ENCODE results near the gene NECAP2. TPM values are rescaled to one million over a fixed set of nuclear protein-coding genes. Genes with fewer than 3 reads are reported as not detected.

Gene NECAP2
- total RNA-seq, 1 donor from 2014 or later: 76.8 TPM

DNA sequence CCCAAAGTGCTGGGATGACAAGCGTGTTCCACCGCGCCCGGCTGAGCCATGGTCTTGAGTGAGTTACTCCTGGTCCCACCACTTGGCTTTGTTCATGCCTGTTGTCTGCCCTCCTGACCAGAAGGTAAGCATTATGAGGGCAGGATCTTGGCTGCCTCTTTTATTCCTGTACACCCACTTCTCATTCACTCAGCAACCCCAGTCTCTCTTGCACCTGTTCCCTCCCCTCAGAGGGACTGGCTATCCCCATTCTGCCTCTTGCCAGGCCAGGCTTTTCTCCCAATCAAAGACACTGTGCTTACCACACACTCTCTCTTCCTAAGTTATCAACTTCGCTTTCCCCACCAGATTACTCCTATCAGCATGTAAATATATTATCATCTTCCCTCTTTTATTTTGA lies 29.7 kb upstream of the NECAP2 start:
- Mint-ChIP-seq H3K36me3 (ENCODE audit: low read depth) (no peaks in the 10 kb centered on the region), H3K27ac (no peak overlapping the region), H3K4me3 (no peak overlapping the region), H3K27me3 (peaks cover 6% of the 10 kb centered on the region), H3K4me1 (peaks cover 4% of the 10 kb centered on the region), H3K9me3 (no peaks in the 10 kb centered on the region)
- intact Hi-C loops (cut with micrococcal nuclease): no loop called here
- no peak for DNase-seq

DNA sequence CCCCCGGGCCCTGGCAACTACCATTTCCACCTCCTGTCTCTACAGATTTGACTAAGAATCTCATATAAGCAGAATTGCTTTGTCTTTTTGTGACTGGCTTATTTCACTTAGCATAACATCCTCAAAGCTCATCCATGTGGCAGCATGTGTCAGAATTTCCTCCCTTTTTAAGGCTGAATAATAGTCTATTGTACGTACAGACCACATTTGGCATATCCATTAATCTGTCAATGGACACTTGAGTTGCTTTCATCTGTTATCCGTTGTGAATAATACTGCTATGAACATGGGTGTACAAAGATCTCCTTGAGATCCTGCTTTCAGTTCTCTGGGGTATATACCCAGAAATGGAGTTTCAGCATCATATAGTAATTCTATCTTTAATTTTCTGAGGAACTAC lies 27.3 kb upstream of the NECAP2 start:
- intact Hi-C loops (cut with micrococcal nuclease): no loop called here
- H3K27ac Mint-ChIP-seq: no peak overlapping the region
- peaks cover 6% of the 10 kb centered on the region for H3K4me1 Mint-ChIP-seq
- no peak for DNase-seq
- no peak overlapping the region for H3K4me3 Mint-ChIP-seq
- H3K27me3 Mint-ChIP-seq: peaks cover 6% of the 10 kb centered on the region
- no peaks in the 10 kb centered on the region for H3K9me3 Mint-ChIP-seq
- H3K36me3 Mint-ChIP-seq (ENCODE audit: low read depth): no peaks in the 10 kb centered on the region

DNA sequence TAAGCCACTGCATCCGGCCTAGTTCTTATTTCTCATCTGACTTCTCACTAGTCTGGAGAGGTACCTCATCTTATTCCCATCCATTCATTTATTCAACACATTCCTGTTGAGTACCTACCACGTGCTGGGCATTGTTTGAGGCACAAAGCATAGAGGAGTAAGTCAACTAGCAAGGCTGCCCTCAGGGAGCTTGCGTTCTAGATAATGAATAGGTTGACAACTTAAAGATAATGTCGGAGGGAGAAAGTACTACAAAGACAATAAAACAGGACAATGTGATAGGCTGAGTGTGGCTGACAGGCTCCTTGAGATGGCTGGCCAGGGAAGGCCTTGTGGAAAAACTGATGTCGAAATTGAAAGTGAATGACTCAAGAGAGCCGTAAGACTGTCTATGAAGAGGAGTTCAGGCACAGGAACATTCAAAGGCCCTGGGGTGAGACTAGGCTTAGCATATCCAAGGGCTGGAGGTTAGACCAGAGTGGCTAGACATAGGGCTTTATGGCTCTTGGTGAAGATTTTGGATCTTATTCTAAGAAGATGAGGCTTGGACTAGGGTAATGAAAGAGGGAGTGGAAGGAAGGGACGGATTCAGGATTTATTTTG lies 21.6 kb upstream of the NECAP2 start:
- Mint-ChIP-seq H3K27me3 (no peaks in the 10 kb centered on the region), H3K36me3 (ENCODE audit: low read depth) (no peaks in the 10 kb centered on the region), H3K27ac (peak overlapping the region; percentile 84), H3K4me3 (peak overlapping the region; percentile 17), H3K4me1 (peaks cover 34% of the 10 kb centered on the region), H3K9me3 (peaks cover 4% of the 10 kb centered on the region)
- no peak for DNase-seq
- intact Hi-C loops (cut with micrococcal nuclease): no loop called here

DNA sequence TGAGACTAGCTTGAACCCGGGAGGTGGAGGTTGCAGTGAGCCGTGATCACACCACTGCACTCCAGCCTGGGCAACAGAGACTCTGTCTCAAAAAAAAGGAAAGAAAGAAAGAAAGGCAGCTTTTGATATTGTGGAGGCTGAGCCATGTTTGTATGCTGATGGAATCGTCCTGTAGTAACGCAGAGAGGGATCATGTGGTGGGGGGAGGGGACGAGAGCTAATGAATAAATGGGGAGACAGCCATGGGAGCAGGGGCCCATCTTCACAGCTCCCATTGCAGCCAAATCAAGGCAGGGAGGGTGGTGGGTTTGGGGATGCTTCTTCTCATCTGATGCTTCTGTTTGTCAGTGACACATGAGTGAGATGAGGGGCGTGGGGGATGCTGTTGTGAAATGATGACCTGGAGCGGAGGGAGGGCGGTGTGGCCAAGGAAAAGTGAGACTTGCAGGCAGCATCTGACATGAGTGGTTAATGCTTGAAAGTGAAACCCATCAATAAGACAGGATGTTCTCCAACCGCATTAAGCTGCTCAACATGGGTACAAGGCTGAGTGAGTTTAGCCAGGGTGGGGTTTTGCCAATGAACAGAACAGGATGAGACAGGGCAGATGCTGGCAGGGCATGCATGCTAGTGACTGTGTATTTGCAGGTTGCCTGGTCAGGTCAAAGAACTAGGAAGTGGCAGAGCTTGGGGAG lies 20.0 kb upstream of the NECAP2 start:
- Mint-ChIP-seq H3K27me3 (no peaks in the 10 kb centered on the region), H3K27ac (peak overlapping the region; percentile 85), H3K9me3 (peaks cover 4% of the 10 kb centered on the region), H3K4me3 (peak overlapping the region; percentile 68), H3K4me1 (peaks cover 34% of the 10 kb centered on the region), H3K36me3 (ENCODE audit: low read depth) (no peaks in the 10 kb centered on the region)
- DNase-seq: peak; percentile 90
- intact Hi-C loops (cut with micrococcal nuclease): loop anchor here (1.0 to 2.0 kb wide), 2 partner anchors 20 to 54 kb away; partner anchors contain the start of genes NECAP2 and SZRD1

DNA sequence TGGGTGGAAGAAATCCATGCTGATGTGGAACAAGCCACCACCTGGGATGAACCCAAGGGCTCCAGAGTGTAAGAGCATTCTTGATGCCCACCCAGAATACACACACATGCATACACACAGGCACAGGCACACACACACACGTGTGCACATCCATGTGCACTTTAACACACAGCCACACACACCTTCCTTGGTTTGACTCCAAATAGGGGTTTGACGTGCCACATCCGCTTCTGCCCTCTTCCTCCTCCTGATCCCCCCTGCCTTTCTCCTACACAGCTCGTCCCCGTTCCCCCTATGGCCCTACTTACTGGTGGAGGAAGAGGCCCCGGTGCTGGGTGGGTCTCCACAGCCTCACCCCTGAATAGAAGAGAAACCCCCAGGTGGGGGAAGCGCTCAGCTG lies 19.3 kb upstream of the NECAP2 start:
- no peaks in the 10 kb centered on the region for H3K36me3 Mint-ChIP-seq (ENCODE audit: low read depth)
- no peaks in the 10 kb centered on the region for H3K27me3 Mint-ChIP-seq
- peaks cover 4% of the 10 kb centered on the region for H3K9me3 Mint-ChIP-seq
- peak overlapping the region; percentile 68 for H3K4me3 Mint-ChIP-seq
- intact Hi-C loops (cut with micrococcal nuclease): loop anchor here (1.0 to 2.0 kb wide), 2 partner anchors 19 to 54 kb away; partner anchors contain the start of genes NECAP2 and SZRD1
- DNase-seq: no peak
- peaks cover 34% of the 10 kb centered on the region for H3K4me1 Mint-ChIP-seq
- peak overlapping the region; percentile 85 for H3K27ac Mint-ChIP-seq

DNA sequence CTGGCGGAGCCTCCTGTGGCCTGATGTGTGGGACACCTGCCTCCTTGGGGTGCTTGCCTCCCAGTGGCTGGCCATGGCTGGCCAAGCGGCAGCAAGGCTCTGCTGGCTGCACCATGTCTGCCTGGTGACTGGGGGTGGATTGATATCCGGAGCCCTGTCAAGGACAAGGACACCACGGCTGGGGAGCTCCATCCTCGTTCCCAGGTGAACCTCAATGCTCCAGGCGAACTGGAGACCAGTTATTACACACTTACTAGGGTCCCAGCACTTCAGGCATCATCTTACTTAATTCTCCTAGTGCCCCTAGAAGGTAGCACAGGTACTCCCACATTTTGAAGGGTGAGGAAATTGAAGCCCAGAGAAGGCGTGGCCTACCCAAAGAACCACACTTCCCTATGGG lies 18.5 kb upstream of the NECAP2 start:
- no peaks in the 10 kb centered on the region for H3K36me3 Mint-ChIP-seq (ENCODE audit: low read depth)
- no peak overlapping the region for H3K4me3 Mint-ChIP-seq
- intact Hi-C loops (cut with micrococcal nuclease): no loop called here
- H3K9me3 Mint-ChIP-seq: peaks cover 4% of the 10 kb centered on the region
- no peaks in the 10 kb centered on the region for H3K27me3 Mint-ChIP-seq
- no peak overlapping the region for H3K27ac Mint-ChIP-seq
- peaks cover 34% of the 10 kb centered on the region for H3K4me1 Mint-ChIP-seq
- no peak for DNase-seq

DNA sequence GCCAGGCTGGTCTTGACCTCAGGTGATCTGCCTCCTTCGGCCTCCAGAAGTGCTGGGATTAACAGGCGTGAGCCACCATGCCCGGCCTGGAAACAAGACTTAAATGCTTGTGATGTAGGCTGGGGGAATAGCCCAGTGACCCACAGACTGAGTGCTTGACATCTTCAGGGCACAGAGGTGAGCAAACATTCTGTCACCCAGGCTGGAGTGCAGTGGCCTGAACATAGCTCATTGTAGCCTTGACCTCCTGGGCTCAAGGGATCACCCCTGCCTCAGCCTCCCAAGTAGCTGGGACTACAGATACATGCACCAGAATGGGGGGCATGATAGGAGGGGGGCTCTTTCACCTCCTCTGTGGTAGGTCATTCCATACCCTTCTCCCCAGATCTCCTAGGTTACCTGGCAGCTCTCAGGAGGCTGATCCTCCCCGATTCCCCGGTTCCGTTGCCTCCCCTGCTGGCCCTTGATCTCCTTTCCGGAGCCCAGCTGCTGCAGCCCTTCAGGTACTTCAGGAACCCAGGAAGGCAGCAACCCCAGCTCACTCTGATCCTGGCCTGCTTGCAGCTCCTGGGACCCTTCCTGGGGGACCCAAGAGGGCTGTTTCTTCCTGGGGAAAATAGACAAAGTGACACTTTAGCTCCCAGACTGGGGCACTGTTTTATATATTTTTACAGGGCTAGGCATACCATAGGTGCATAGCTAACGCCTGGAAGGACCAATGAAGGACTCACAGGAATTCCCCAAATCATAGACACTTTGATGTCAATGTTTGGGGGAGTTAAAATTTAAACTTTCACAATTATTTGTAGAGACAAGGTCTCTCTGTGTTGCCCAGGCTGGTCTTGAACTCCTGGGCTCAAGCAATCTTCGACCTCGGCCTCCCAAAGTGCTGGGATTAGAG lies 15.1 kb upstream of the NECAP2 start:
- Mint-ChIP-seq H3K27me3 (no peaks in the 10 kb centered on the region), H3K4me3 (no peak overlapping the region), H3K36me3 (ENCODE audit: low read depth) (no peaks in the 10 kb centered on the region), H3K9me3 (no peaks in the 10 kb centered on the region), H3K27ac (no peak overlapping the region), H3K4me1 (peaks cover 12% of the 10 kb centered on the region)
- intact Hi-C loops (cut with micrococcal nuclease): no loop called here
- DNase-seq: no peak

DNA sequence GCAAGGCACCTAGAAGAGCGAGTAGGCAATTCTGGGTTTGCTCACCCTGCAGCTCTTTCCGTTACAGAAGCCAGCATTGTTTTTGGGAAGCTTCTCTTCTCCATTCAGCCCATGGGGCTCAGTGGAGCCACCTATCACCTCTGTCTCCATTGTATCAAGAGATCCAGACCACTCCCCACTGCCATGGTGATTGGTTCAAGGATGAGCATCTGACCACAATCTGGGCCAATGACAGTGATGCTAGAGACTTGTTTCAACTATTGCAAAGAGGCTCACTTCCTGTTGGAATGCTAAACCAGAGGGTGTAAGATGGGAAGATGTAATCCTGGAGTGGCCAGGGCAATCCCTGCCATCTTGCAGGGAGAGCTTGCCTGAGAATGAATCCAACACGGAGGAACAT lies 9.9 kb upstream of the NECAP2 start:
- Mint-ChIP-seq H3K4me1 (no peaks in the 10 kb centered on the region), H3K27me3 (peaks cover 4% of the 10 kb centered on the region), H3K9me3 (no peaks in the 10 kb centered on the region), H3K4me3 (no peak overlapping the region), H3K27ac (no peak overlapping the region), H3K36me3 (ENCODE audit: low read depth) (no peaks in the 10 kb centered on the region)
- no peak for DNase-seq
- intact Hi-C loops (cut with micrococcal nuclease): no loop called here

DNA sequence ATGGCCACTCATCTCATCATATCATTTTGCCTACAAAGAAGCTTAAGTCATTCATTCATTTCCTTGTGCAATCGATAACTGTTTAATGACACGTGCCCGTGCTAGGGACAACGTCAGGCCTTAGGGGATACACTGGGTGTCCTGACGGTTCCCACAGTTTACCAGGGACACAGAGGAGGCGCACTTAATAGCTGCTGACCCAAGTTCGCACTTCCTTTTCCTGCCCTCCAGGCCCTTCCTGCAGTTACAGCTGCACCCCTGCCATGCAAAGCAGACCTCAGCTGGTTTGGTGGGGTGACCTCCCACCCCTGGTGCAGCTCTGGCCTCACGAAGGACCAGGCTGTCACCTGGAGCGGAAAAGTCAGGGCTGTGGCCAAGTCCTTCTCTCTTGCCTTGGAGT lies 7.5 kb upstream of the NECAP2 start:
- intact Hi-C loops (cut with micrococcal nuclease): no loop called here
- H3K4me1 Mint-ChIP-seq: no peaks in the 10 kb centered on the region
- H3K27ac Mint-ChIP-seq: no peak overlapping the region
- H3K36me3 Mint-ChIP-seq (ENCODE audit: low read depth): no peaks in the 10 kb centered on the region
- peaks cover 4% of the 10 kb centered on the region for H3K27me3 Mint-ChIP-seq
- no peak overlapping the region for H3K4me3 Mint-ChIP-seq
- DNase-seq: no peak
- no peaks in the 10 kb centered on the region for H3K9me3 Mint-ChIP-seq

DNA sequence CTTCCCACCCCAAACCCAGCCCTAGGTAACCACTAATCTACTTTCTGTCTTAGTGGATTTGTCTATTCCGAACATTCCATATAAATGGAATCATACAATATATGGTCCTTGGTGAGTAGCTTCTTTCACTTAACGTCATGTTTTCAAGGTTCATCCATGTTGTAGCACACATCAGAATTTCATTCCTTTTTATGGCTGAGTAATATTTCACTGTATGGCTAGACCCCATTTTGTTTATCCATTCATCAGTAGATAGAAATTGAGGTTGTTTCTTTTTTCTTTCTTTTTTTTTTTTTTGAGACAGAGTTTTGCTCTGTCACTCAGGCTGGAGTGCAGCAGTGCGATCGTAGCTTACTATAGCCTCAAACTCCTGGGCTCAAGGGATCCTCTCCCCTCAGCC lies 6.5 kb upstream of the NECAP2 start:
- H3K4me3 Mint-ChIP-seq: no peak overlapping the region

DNA sequence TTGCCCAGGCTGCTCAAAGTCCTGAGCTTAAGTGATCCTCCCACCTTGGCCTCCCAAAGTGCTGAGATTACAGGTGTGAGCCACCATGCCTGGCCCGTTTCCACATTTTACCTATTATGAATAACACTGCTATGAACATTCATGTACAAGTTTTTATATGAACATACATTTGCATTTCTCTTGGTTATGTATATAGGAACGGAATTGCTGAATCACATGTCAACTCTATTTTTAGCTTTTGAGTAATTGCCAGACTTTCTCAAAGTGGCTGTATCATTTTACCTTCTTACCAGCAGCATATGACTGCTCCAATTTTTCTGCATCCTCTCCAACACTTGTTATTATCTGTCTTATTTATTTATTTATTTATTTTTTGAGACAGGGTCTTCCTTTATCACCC lies 6.0 kb upstream of the NECAP2 start:
- DNase-seq: no peak
- Mint-ChIP-seq H3K4me1 (no peaks in the 10 kb centered on the region), H3K36me3 (ENCODE audit: low read depth) (no peaks in the 10 kb centered on the region), H3K4me3 (no peak overlapping the region), H3K27ac (no peak overlapping the region), H3K27me3 (peaks cover 4% of the 10 kb centered on the region), H3K9me3 (no peaks in the 10 kb centered on the region)
- intact Hi-C loops (cut with micrococcal nuclease): no loop called here

More for the DNA sequence above, 6.5 kb upstream of the NECAP2 start:
- H3K36me3 Mint-ChIP-seq (ENCODE audit: low read depth): no peaks in the 10 kb centered on the region
- DNase-seq: no peak
- H3K9me3 Mint-ChIP-seq: no peaks in the 10 kb centered on the region
- H3K27ac Mint-ChIP-seq: no peak overlapping the region
- H3K27me3 Mint-ChIP-seq: peaks cover 4% of the 10 kb centered on the region
- intact Hi-C loops (cut with micrococcal nuclease): no loop called here
- no peaks in the 10 kb centered on the region for H3K4me1 Mint-ChIP-seq

DNA sequence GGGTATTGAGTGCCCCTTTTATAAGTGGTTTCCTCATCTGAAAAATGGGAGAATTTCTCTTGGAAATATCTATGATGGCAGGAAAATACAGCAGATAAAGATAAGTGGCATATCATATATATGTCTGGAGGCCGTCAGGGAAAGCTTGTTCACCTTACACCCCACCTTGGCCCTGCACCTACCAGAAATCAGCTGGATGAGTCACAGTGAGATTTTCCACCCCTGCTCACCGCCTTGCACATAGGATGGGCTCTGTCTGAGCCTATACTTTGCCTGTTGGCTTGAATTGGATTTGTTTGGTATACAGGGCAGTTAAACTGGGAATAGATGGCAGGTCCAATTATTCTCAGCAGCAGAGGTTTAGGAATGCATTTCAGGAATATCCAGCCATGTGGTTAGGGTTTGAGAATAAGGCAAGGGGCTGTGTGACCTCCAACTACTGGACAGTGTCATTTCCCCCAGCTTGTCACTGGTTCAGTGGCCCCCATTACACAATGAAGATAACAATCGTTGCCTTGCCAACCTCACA lies 3.5 kb upstream of the NECAP2 start, which contains the start of gene SPATA21:
Gene SPATA21, minus strand, starts transcription at position 479 of the 529 bp plus-strand sequence. CDS start 6,053 bp downstream, outside the sequence.
- peaks cover 9% of the 10 kb centered on the region for H3K4me1 Mint-ChIP-seq
- H3K4me3 Mint-ChIP-seq: no peak within 1 kb of the TSS
- peaks cover 4% of the 10 kb centered on the region for H3K27me3 Mint-ChIP-seq
- intact Hi-C loops (cut with micrococcal nuclease): no loop called here
- no peak within 1 kb of the TSS for H3K27ac Mint-ChIP-seq
- no peak for DNase-seq
- H3K9me3 Mint-ChIP-seq: no peaks in the 10 kb centered on the region
- peaks cover 5% of the 10 kb centered on the region for H3K36me3 Mint-ChIP-seq (ENCODE audit: low read depth)

DNA sequence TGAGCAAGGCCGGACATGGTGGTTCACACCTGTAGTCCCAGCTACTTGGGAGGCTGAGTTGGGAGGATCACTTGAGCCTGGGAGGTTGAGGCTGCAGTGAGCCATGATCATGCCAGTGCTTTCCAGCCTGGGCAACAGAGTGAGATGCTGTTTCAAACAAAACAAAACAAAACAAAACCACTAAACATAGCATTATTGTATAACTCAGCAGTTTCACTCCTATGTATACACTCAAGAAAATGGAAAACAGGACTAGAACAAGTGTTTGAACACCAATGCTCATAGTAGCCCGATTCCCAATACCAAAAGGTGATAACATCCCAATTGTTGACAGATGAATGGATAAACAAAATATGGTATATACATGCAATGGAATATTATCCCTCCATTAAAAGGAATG lies 2.0 kb upstream of the NECAP2 start:
- no peak for DNase-seq
- Mint-ChIP-seq H3K9me3 (no peaks in the 10 kb centered on the region), H3K27me3 (no peaks in the 10 kb centered on the region), H3K4me3 (no peak overlapping the region), H3K4me1 (peaks cover 19% of the 10 kb centered on the region), H3K36me3 (ENCODE audit: low read depth) (peaks cover 12% of the 10 kb centered on the region), H3K27ac (no peak overlapping the region)
- intact Hi-C loops (cut with micrococcal nuclease): no loop called here

DNA sequence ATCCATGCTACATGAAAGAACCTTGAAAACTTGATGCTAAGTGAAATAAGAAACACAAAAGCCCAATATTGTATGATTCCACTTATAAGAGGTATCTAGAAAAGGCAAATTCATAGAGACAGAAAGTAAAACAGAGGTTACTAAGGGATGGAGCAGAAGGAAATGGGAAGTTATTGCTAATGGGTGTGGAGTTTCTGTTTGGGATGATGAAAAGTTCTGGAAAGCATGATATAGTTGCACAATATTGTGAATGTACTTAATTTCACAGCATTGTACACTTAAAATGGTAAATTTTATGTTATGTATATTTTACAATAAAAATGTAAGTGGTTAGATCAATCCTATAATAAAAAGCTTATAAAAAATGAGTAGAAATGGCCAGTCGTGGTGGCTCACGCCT lies 1.6 kb upstream of the NECAP2 start:
- H3K9me3 Mint-ChIP-seq: no peaks in the 10 kb centered on the region
- H3K27me3 Mint-ChIP-seq: no peaks in the 10 kb centered on the region
- H3K27ac Mint-ChIP-seq: peak overlapping the region; percentile 45
- H3K36me3 Mint-ChIP-seq (ENCODE audit: low read depth): peaks cover 16% of the 10 kb centered on the region
- intact Hi-C loops (cut with micrococcal nuclease): no loop called here
- H3K4me1 Mint-ChIP-seq: peaks cover 21% of the 10 kb centered on the region
- no peak for DNase-seq
- H3K4me3 Mint-ChIP-seq: no peak overlapping the region
